ENCODE measurements around the gene TMEM245.
"Not testable (repeated sequence)": the region's sequence is repeated elsewhere in the genome, so short reads cannot be mapped to it uniquely, and the experiment has no call there.

The TMEM245 gene

DNA sequence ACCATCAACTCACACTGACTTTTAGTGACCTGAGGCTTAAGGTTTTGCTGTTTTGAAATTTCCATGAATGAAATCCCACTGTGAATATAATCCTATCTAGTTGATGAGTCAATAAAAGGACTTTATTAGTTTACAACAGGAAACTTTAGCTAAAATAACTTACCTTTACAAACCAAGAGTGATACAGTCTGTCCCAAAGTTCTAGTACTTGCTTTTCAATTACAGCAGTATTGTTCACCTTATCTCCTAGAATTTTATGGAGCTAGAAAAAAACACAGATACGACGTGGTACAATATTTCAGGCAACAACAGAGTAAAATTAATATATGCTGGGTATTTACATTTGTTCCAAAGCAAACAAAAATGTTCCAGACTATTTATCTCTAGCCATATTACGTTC is 59.6 kb downstream of the TMEM245 start:
- DNase-seq, result no peak

DNA sequence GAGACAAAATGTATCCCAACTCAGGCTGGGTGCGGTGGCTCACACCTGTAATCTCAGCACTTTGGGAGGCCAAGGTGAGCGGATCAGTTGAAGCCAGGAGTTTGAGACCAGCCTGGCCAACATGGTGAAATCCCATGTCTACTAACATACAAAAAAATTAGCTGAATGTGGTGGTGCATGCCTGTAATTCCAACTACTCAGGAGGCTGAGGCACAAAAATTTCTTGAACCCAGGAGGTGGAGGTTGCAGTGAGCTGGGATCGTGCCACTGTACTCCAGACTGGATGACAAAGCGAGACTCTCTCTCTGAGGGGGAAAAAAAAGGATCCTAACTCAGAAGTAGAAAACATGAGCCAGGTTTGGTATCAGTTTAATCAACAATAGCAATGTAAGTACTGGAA is 66.6 kb downstream of the TMEM245 start:
- not testable (repeated sequence) for DNase-seq

GRCh38 chr9:109052416-109052815 is 67.3 kb downstream of the TMEM245 start:
- DNase-seq, result no peak

DNA sequence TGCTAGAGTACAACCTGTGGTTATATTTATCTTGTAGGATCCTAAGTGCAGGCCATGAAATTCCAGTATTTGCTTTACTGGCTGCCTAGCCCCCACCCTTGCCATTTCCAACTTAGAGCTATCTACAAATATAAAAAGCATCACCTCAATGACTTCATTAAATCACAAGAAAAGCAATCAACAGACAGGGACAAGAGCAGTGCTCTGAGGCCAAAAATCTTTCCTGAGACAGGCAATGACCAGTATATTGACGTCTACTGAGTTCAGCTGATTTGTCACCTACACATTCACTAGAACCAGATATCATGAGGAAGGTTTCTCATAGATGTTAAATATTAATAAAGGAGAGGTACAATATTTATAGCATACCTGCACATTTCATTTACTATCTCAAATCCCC is 68.0 kb downstream of the TMEM245 start:
- no peak for DNase-seq

GRCh38 chr9:109050444-109050843 is 69.3 kb downstream of the TMEM245 start:
- no peak for DNase-seq

DNA sequence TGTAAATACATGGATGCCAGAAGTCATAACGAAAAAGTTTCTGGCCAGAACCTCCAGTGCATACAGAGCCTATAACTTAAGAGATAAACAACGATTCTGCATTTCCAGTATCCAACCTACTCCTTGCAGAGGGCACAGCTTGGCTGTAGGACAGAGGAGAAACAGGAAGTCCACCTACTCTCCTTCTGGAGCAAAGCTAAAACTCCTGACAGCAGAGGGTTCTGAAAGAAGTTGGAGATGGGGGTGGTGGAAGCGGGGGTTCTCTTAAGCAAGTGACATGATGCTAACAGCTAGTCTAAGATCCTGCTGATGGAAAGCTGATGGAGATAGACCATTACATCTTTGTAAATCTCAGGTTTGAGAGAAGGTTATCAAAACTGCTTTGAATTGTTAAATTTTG is 70.9 kb downstream of the TMEM245 start:
- DNase-seq, result no peak

- no peak for DNase-seq
These were observed 72.5 kb downstream of the TMEM245 start for GRCh38 chr9:109047259-109047658.

GRCh38 chr9:109046346-109046745 is 73.4 kb downstream of the TMEM245 start:
- DNase-seq, result no peak

- no peak for DNase-seq
These were observed 76.2 kb downstream of the TMEM245 start for GRCh38 chr9:109043578-109043977.

- DNase-seq, result no peak
These were observed 79.2 kb downstream of the TMEM245 start for GRCh38 chr9:109040571-109040970.

DNA sequence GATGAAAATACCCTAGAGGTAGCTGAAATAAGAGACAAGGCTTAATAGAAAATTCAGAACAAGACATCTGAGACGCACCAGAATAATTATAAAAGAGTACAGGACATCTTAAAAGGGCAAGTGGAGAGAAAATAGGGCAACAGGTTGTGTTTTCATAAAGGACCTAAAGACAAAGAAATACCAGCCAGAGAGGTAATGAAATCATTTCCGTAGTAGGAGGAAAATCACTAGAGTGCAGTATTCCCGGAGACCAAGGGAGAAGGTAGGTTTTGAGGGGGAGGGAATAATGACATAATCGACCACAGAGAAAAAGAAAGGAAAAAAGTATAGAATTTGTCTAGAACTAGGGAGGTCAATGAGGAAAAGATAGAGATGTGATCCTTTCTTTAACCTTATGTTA is 80.2 kb downstream of the TMEM245 start:
- DNase-seq, result no peak

GRCh38 chr9:109037946-109038715 is 81.6 kb downstream of the TMEM245 start:
- no peak for DNase-seq

DNA sequence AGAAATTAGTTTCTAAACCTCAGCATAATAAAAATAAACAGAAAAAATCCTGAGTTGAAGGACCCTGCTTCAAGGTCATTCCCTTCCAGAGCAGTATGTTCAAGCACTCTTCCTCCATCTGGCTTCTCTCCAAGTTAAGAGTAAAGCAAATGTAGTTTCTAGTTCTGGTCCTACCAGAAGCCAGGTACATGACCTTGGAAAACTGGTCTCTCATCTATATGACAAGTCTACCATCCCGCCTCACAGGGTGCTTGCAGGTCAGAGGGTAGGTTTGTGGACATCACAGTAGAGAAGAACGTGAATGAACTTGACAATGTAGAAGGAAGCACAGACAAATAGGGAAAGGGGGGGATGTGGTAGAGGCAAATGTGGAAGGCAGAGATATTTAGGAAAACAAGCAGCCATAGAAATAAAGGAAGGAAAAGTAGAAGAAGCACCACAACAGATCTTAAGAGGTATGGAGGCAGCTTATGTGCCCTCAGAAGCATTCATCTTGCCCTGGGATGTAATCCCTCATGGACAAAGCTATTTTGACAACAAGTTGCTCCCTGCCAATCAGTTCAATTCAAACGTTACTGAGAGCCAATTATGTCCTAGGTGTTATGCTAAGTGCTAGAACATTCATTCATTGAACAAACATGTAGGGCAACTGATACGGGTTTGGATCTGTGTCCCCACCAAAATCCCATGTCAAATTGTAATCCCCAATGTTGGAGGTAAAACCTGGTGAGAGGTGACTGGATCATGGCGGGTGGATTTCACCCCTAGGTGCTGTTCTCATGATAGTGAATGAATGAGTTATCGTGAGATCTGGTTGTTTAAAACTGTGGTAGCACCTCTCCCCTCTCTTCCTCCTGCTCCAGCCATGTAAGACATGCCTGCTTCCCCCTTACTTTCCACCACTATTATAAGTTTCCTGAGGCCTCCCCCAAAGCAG is 82.7 kb downstream of the TMEM245 start:
- no peak for DNase-seq

DNA sequence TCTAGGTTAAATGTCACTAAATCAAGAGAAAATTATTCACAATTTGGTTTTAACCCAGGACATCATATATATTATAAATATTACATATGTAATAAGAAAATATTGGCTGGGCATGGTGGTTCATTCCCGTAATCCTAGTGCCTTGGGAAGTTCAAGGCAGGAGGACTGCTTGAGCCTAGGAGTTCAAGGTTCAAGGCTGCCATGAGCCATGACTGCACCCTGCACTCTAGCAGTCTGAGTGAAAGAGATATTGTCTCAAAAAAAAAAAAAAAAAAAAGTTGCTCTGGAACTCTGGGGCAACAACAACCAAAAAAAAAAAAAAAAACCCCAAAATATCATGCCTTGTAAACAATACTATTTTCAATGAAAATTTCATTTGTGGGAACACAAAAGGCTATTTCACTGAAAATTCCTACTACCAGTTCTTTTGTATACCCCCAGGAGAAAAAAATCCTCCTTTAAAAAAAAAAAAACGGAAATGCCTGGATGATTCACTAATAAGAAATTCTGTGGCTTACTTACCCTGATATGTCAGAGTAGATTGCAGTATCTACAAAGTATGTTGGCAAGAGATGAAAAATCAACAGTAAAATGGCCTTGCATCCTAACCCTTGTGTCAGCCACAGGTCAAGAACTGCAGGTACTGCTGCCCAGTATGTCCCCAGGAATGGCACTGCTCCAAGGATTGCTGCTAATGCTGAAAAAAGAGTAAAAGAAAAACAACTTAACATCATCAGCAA is 83.9 kb downstream of the TMEM245 start:
- DNase-seq, result no peak

GRCh38 chr9:109033941-109034700 is 85.6 kb downstream of the TMEM245 start:
- no peak for DNase-seq

GRCh38 chr9:109031241-109031640 is 88.5 kb downstream of the TMEM245 start:
- DNase-seq, result no peak

DNA sequence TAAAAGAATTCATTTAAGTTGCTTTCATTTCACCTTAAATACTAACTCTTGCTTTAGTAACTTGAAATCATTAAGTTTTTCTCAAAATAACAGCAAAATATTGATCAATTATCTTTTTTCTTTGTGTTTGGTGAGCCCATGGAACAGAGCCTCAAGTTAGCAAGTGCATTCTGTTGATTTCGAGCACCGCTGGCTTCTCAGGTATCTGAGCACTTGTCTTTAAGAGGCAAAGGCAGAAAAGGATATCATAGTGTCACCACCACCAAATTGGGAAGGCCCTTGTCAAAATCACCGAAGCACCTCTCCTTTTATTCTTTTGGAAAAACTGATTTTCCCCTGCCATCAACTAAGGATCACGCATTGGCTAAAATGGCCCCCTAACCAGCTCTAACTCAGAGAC is 89.3 kb downstream of the TMEM245 start:
- no peak for DNase-seq

- DNase-seq, result no peak
These were observed 91.3 kb downstream of the TMEM245 start for GRCh38 chr9:109028457-109028856.

GRCh38 chr9:109027176-109027575 is 92.6 kb downstream of the TMEM245 start:
- DNase-seq, result no peak

GRCh38 chr9:109026306-109026705 is 93.4 kb downstream of the TMEM245 start:
- DNase-seq, result no peak

DNA sequence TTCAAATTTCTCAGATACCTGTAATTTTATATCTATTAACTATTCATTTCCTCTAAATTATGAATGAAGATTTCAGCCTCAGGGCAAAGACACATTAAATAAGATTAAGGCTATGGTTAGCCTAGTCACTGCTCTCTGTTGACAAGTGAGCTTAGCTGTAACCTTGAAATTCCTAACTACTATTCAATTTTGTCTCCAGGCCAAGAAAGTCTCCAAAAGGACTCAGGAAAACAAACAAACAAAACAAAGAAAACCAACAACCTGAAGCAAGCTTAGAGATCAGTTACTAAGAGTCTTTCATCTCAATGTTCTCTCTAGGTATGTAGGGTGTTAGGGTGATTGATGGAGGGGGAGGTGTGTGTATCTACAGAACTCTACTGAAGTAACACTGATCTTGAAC is 96.9 kb downstream of the TMEM245 start:
- DNase-seq, result no peak

All from SHP77 treated with DMSO at 0.1 percent for 48 hours (cell line).